ENCODE data around the gene BCAS3.

- TF ChIP-seq, protein P1, sequence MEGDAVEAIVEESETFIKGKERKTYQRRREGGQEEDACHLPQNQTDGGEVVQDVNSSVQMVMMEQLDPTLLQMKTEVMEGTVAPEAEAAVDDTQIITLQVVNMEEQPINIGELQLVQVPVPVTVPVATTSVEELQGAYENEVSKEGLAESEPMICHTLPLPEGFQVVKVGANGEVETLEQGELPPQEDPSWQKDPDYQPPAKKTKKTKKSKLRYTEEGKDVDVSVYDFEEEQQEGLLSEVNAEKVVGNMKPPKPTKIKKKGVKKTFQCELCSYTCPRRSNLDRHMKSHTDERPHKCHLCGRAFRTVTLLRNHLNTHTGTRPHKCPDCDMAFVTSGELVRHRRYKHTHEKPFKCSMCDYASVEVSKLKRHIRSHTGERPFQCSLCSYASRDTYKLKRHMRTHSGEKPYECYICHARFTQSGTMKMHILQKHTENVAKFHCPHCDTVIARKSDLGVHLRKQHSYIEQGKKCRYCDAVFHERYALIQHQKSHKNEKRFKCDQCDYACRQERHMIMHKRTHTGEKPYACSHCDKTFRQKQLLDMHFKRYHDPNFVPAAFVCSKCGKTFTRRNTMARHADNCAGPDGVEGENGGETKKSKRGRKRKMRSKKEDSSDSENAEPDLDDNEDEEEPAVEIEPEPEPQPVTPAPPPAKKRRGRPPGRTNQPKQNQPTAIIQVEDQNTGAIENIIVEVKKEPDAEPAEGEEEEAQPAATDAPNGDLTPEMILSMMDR (IDR thresholded peaks at IDR 0.05), result no peak
- TF ChIP-seq POLR2A (IDR thresholded peaks at IDR 0.05), result no peak
Observed at GRCh38 chr17:61399131-61400065, 721.7 kb downstream of the BCAS3 start, which contains the start of gene TBX2.

Measured in lower leg skin (tissue), 3 donors.